PC-3 (cell line): Measurements from ENCODE around the gene ZNF679. TPM values are rescaled to one million over a fixed set of nuclear protein-coding genes. Genes with fewer than 3 reads are reported as not detected.
"Not testable (repeated sequence)": the region's sequence is repeated elsewhere in the genome, so short reads cannot be mapped to it uniquely, and the experiment has no call there.

Source experiments
- ATAC-seq: fragments of 200-7000 bp; cut with Tn5 transposase; 2 replicates; pipeline ENCODE4 v1.9.1; 2020; ENCODE audit warnings: mild to moderate bottlenecking, moderate library complexity
- BruUV-seq: library from RNA; stranded (reverse); fragments of 400-500 nt; replicated peaks from 2 replicates; lab custom pipeline; 2021; lab: Mats Ljungman, UMichigan
- CTCF ChIA-PET: fragments of 300-600 bp; sonication (Branson Sonifier 250); formaldehyde crosslinking; loops from one replicate; lab custom pipeline; 2022; ENCODE audit warnings: antibody characterized with exemption; lab: Charles Lee
- POLR2A ChIA-PET: fragments of 300-600 bp; sonication (Branson Sonifier 250); formaldehyde crosslinking; loops from one replicate; lab custom pipeline; 2022; ENCODE audit warnings: antibody characterized with exemption; ENCODE audit not compliant: unreplicated experiment; lab: Charles Lee
- DNase-seq: peaks from one replicate; pipeline ENCODE4 v3.0.0-alpha.2; 2015
- H2AFZ ChIP-seq: fragments of 300-600 bp; sonication (generic); 2 replicates; pipeline ENCODE4 v1.6.0; 2016; ENCODE audit warnings: antibody characterized with exemption, low read length
- H3F3A ChIP-seq: fragments of 300-600 bp; sonication (generic); one replicate; pipeline ENCODE4 v1.6.0; 2017; ENCODE audit warnings: antibody characterized with exemption, low read length, control low read depth, mild to moderate bottlenecking; ENCODE audit not compliant: unreplicated experiment
- H3K27ac ChIP-seq: fragments of 300-600 bp; sonication (generic); 2 replicates; pipeline ENCODE4 v1.5.1; 2016; ENCODE audit warnings: mild to moderate bottlenecking, low read length
- H3K27me3 ChIP-seq: fragments of 300-600 bp; sonication (generic); 2 replicates; pipeline ENCODE4 v1.6.1; 2016; ENCODE audit warnings: low read length, mixed read lengths
- H3K36me3 ChIP-seq: fragments of 300-600 bp; sonication (generic); 2 replicates; pipeline ENCODE4 v1.6.1; 2016; ENCODE audit warnings: low read depth, mixed run types, low read length, mixed read lengths
- H3K4me1 ChIP-seq: fragments of 300-600 bp; sonication (generic); 2 replicates; pipeline ENCODE4 v1.5.1; 2016; ENCODE audit warnings: low read length; ENCODE audit not compliant: insufficient read depth
- H3K4me2 ChIP-seq: fragments of 300-600 bp; sonication (generic); 2 replicates; pipeline ENCODE4 v1.6.0; 2016; ENCODE audit warnings: low read length
- H3K4me3 ChIP-seq: fragments of 300-600 bp; sonication (generic); 2 replicates; pipeline ENCODE4 v1.5.1; 2016; ENCODE audit warnings: mild to moderate bottlenecking, low read length, mixed read lengths
- H3K79me2 ChIP-seq: fragments of 300-600 bp; sonication (generic); 2 replicates; pipeline ENCODE4 v1.6.1; 2017; ENCODE audit warnings: low read length, mixed read lengths
- H3K9ac ChIP-seq: fragments of 300-600 bp; sonication (generic); 2 replicates; pipeline ENCODE4 v1.6.0; 2016; ENCODE audit warnings: mild to moderate bottlenecking, low read length
- H3K9me2 ChIP-seq: fragments of 300-600 bp; sonication (generic); replicated peaks from 2 replicates; pipeline ENCODE4 v1.6.1; 2016; ENCODE audit warnings: mixed run types, low read length, mixed read lengths
- H3K9me3 ChIP-seq: fragments of 300-600 bp; sonication (generic); 2 replicates; pipeline ENCODE4 v1.6.1; 2016; ENCODE audit warnings: low read length, mixed read lengths
- H4K20me1 ChIP-seq: fragments of 300-600 bp; sonication (generic); 2 replicates; pipeline ENCODE4 v1.6.1; 2016; ENCODE audit warnings: low read length, mixed read lengths
- CTCF ChIP-seq: fragments of 300-600 bp; sonication (generic); conservative IDR thresholded peaks from 2 replicates; pipeline ENCODE4 v1.5.1; 2017; ENCODE audit warnings: antibody characterized with exemption, low read depth, mild to moderate bottlenecking, low read length
- EZH2 ChIP-seq: fragments of 300-600 bp; sonication (generic); IDR thresholded peaks from one replicate; pipeline ENCODE4 v1.6.1; 2017; ENCODE audit warnings: antibody characterized with exemption, mild to moderate bottlenecking, low read length; ENCODE audit not compliant: unreplicated experiment
- EZH2phosphoT487 ChIP-seq: fragments of 300-600 bp; sonication (generic); IDR thresholded peaks from 2 replicates; pipeline ENCODE4 v1.6.1; 2018; ENCODE audit warnings: mild to moderate bottlenecking, antibody characterized with exemption, low read length, borderline replicate concordance
- intact Hi-C: fragments of 100-400 bp; cut with micrococcal nuclease; formaldehyde crosslinking; loops from 2 replicates; pipeline ENCODE4 v1.9.0; 2023
- total RNA-seq: library from RNA; depleted of rRNA; stranded (reverse); fragments of >200 nt; gene quantifications from 2 replicates; pipeline ENCODE4 v1.2.3, GENCODE V29; 2014

Gene ZNF679
- total RNA-seq, 1 experiment from 2014 or later: not detected

GRCh38 chr7:64192775-64193174 lies 35.5 kb upstream of the ZNF679 start:
- Histone ChIP-seq H3K79me2 (no peaks in the 10 kb centered on the region), H2AFZ (no peak overlapping the region), H3K9me2 (no peaks in the 10 kb centered on the region), H3K4me3 (no peak overlapping the region), H3K27me3 (no peaks in the 10 kb centered on the region), H3K4me1 (no peaks in the 10 kb centered on the region), H3K27ac (no peak overlapping the region), H3K4me2 (no peak overlapping the region), H3K9ac (no peak overlapping the region), H3K9me3 (peaks cover 15% of the 10 kb centered on the region), H4K20me1 (no peaks in the 10 kb centered on the region), H3K36me3 (no peaks in the 10 kb centered on the region), H3F3A (no peaks in the 10 kb centered on the region)
- DNase-seq: no peak
- ChIA-PET CTCF (no interaction called here), POLR2A (no interaction called here)
- no TSS peak for BruUV-seq
- ATAC-seq: no peak
- no peak for TF ChIP-seq EZH2phosphoT487
- TF ChIP-seq EZH2: no peak
- TF ChIP-seq CTCF: no peak
- intact Hi-C loops: no loop called here

GRCh38 chr7:64206903-64207302 lies 21.4 kb upstream of the ZNF679 start, which contains the start of gene ZNF735:
Gene ZNF735 (plus strand): TSS chr7:64207203. CDS start chr7:64207203, 0 bp downstream.
- H3K4me2 ChIP-seq: no peak within 1 kb of the TSS
- CTCF ChIA-PET: no interaction called here
- H3K27ac ChIP-seq: no peak within 1 kb of the TSS
- no peaks in the 10 kb centered on the region for H4K20me1 ChIP-seq
- POLR2A ChIA-PET: no interaction called here
- no TSS peak for BruUV-seq
- intact Hi-C loops: no loop called here
- H3K9me2 ChIP-seq: no peaks in the 10 kb centered on the region
- ATAC-seq (no peak), DNase-seq (no peak)
- no peak within 1 kb of the TSS for H3K4me3 ChIP-seq
- TF ChIP-seq EZH2phosphoT487 (no peak), CTCF (no peak), EZH2 (no peak)
- H3K36me3 ChIP-seq: no peaks in the 10 kb centered on the region
- H3K79me2 ChIP-seq: no peaks in the 10 kb centered on the region
- H3F3A ChIP-seq: no peaks in the 10 kb centered on the region
- H3K4me1 ChIP-seq: no peaks in the 10 kb centered on the region
- no peak within 1 kb of the TSS for H2AFZ ChIP-seq
- H3K27me3 ChIP-seq: no peaks in the 10 kb centered on the region
- no peak within 1 kb of the TSS for H3K9ac ChIP-seq
- no peaks in the 10 kb centered on the region; the same call in 1 of the 2 replicates for H3K9me3 ChIP-seq

- H4K20me1 ChIP-seq, CTCF ChIA-PET, H3K4me2 ChIP-seq, BruUV-seq, ATAC-seq, H3F3A ChIP-seq, POLR2A ChIA-PET, H3K9ac ChIP-seq, H3K9me3 ChIP-seq, H3K36me3 ChIP-seq, H2AFZ ChIP-seq, H3K79me2 ChIP-seq, H3K4me3 ChIP-seq, H3K27me3 ChIP-seq, intact Hi-C loops, DNase-seq, H3K27ac ChIP-seq, H3K9me2 ChIP-seq, H3K4me1 ChIP-seq: not testable (repeated sequence)
Measured at GRCh38 chr7:64219710-64220298, 8.5 kb upstream of the ZNF679 start.
